GM12878 (cell line): ENCODE data around the gene BTBD7. TPM values are rescaled to one million over a fixed set of nuclear protein-coding genes. Genes with fewer than 3 reads are reported as not detected.

Source experiments
- ATAC-seq: fragments of 200-7000 bp; cut with Tn5 transposase; 3 replicates; pipeline ENCODE4 v1.9.1; 2020; ENCODE audit warnings: mild to moderate bottlenecking, moderate library complexity
- BruUV-seq: library from RNA; stranded (reverse); fragments of 400-500 nt; replicated peaks from 2 replicates; lab custom pipeline; 2021; lab: Mats Ljungman, UMichigan
- CTCF ChIA-PET: fragments of 300-600 bp; sonication (Branson Sonifier 250); formaldehyde crosslinking; extraction: SDS; loops from one replicate; lab custom pipeline; 2021; ENCODE audit warnings: inconsistent platforms; lab: Yijun Ruan, JAX
- POLR2A ChIA-PET: fragments of 350-600 bp; formaldehyde crosslinking; extraction: SDS; loops from one replicate; lab custom pipeline; 2021; ENCODE audit warnings: inconsistent platforms; lab: Charles Lee
- RAD21 ChIA-PET: fragments of 300-600 bp; sonication (Branson Sonifier 250); formaldehyde crosslinking; loops from one replicate; lab custom pipeline; 2023; ENCODE audit warnings: antibody characterized with exemption; ENCODE audit not compliant: unreplicated experiment; lab: Charles Lee
- SMC1A ChIA-PET: fragments of 300-600 bp; sonication (Branson Sonifier 250); formaldehyde crosslinking; loops from one replicate; lab custom pipeline; 2023; ENCODE audit not compliant: unreplicated experiment, uncharacterized antibody; lab: Charles Lee
- DNase-seq: peaks from one replicate; pipeline ENCODE4 v3.0.0-alpha.2; 2011; ENCODE audit warnings: low read depth, low spot score
- FAIRE-seq: peaks from 3 replicates; lab custom pipeline; 2011; peaks lifted over from hg19 to GRCh38; lab: Jason Lieb, UNC
- H2AFZ ChIP-seq: 2 replicates; pipeline ENCODE4 v1.6.0; 2011; ENCODE audit warnings: low read depth, low read length, control low read depth; ENCODE audit not compliant: control insufficient read depth
- H3K27ac ChIP-seq: 2 replicates; pipeline ENCODE4 v1.5.1; 2011; ENCODE audit warnings: control low read depth; ENCODE audit not compliant: control insufficient read depth, insufficient read depth
- H3K27me3 ChIP-seq, 2 experiments: replicated peaks in 1 of 2; 2 replicates each; pipeline versions ENCODE4 v1.6.0 to v1.6.1; 2011; ENCODE audit warnings: low read length in 1 of 2; ENCODE audit not compliant: control insufficient read depth in 2 of 2, insufficient read depth in 2 of 2
- H3K36me3 ChIP-seq, 2 experiments: 2 replicates each; pipeline ENCODE4 v1.5.1; 2011; ENCODE audit warnings: low read length in 1 of 2; ENCODE audit not compliant: control insufficient read depth in 2 of 2, insufficient read depth in 2 of 2
- H3K4me1 ChIP-seq: 2 replicates; pipeline ENCODE4 v1.6.1; 2011; ENCODE audit warnings: mild to moderate bottlenecking, low read length, moderate library complexity, mixed read lengths; ENCODE audit not compliant: control insufficient read depth, insufficient read depth
- H3K4me2 ChIP-seq: 2 replicates; pipeline ENCODE4 v1.6.0; 2011; ENCODE audit warnings: control low read depth; ENCODE audit not compliant: control insufficient read depth, insufficient read depth
- H3K4me3 ChIP-seq: fragments of 200-600 bp; sonication (generic); 2 replicates; pipeline ENCODE4 v1.5.1; 2016
- H3K79me2 ChIP-seq: 2 replicates; pipeline ENCODE4 v1.6.0; 2011; ENCODE audit warnings: low read length; ENCODE audit not compliant: control insufficient read depth, insufficient read depth
- H3K9ac ChIP-seq: 2 replicates; pipeline ENCODE4 v1.8.0; 2011; ENCODE audit warnings: low read length, control low read depth, mixed read lengths; ENCODE audit not compliant: control insufficient read depth, insufficient read depth
- H3K9me3 ChIP-seq: replicated peaks from 3 replicates; pipeline ENCODE4 v1.5.1; 2011; ENCODE audit warnings: mild to moderate bottlenecking, low read length; ENCODE audit not compliant: control insufficient read depth, insufficient read depth
- H4K20me1 ChIP-seq: 2 replicates; pipeline ENCODE4 v1.6.0; 2011; ENCODE audit not compliant: control insufficient read depth, insufficient read depth
- CEBPB ChIP-seq, 2 experiments: fragments of 150-350 bp in 1 of 2; IDR thresholded peaks; 2 replicates each; pipeline ENCODE4 v1.6.1; 2012 to 2014; ENCODE audit warnings: low read depth in 2 of 2, low read length in 2 of 2, borderline replicate concordance in 1 of 2, inconsistent platforms in 1 of 2
- CREB1 ChIP-seq: IDR thresholded peaks from 2 replicates; pipeline ENCODE4 v1.6.1; 2012; ENCODE audit warnings: low read depth, mild to moderate bottlenecking, inconsistent platforms
- EP300 ChIP-seq, 2 experiments: fragments of 150-350 bp in 1 of 2; IDR thresholded peaks; 2 replicates each; pipeline ENCODE4 v1.6.1; 2011 to 2012; ENCODE audit warnings: low read depth in 2 of 2, low read length in 2 of 2, borderline replicate concordance in 1 of 2, improper control_type of control experiment in 1 of 2, inconsistent platforms in 1 of 2; ENCODE audit not compliant: control insufficient read depth in 1 of 2
- IKZF1 ChIP-seq: fragments of 450-650 bp; conservative IDR thresholded peaks from 2 replicates; pipeline ENCODE4 v1.6.1; 2017; ENCODE audit warnings: antibody characterized with exemption, mild to moderate bottlenecking
- IKZF2 ChIP-seq, 2 experiments: fragments of 450-650 bp; IDR thresholded peaks; 2 replicates each; pipeline ENCODE4 v1.6.1; 2017; ENCODE audit warnings: mild to moderate bottlenecking in 2 of 2, moderate library complexity in 2 of 2
- JUNB ChIP-seq: IDR thresholded peaks from 2 replicates; pipeline ENCODE4 v1.6.1; 2016; ENCODE audit warnings: antibody characterized with exemption, mild to moderate bottlenecking
- NFIC ChIP-seq: IDR thresholded peaks from 2 replicates; pipeline ENCODE4 v1.6.1; 2012; ENCODE audit warnings: low read depth, mild to moderate bottlenecking, inconsistent platforms, low read length, moderate library complexity
- NFYA ChIP-seq: IDR thresholded peaks from 2 replicates; pipeline ENCODE4 v1.6.1; 2011; ENCODE audit warnings: low read depth, mild to moderate bottlenecking, low read length, improper control_type of control experiment, borderline replicate concordance
- SMARCA5 ChIP-seq: fragments of 450-650 bp; IDR thresholded peaks from 2 replicates; pipeline ENCODE4 v1.6.1; 2017; ENCODE audit warnings: mild to moderate bottlenecking
- TCF7 ChIP-seq: IDR thresholded peaks from 2 replicates; pipeline ENCODE4 v1.6.1; 2014; ENCODE audit warnings: antibody characterized with exemption, borderline replicate concordance
- ZNF207 ChIP-seq: fragments of 450-650 bp; IDR thresholded peaks from 2 replicates; pipeline ENCODE4 v1.6.1; 2014; ENCODE audit warnings: antibody characterized with exemption, mild to moderate bottlenecking, borderline replicate concordance
- ZNF384 ChIP-seq: IDR thresholded peaks from 2 replicates; pipeline ENCODE4 v1.6.1; 2012; ENCODE audit warnings: low read depth, mild to moderate bottlenecking, low read length, improper control_type of control experiment, borderline replicate concordance
- WGBS: methylation state at CpG from one replicate; pipeline ENCODE4 v1.1.6; 2016; ENCODE audit warnings: low lambda C conversion rate; ENCODE audit not compliant: insufficient replicate concordance, insufficient coverage; ENCODE audit errors: missing lambda C conversion rate; 5-methylcytosine and 5-hydroxymethylcytosine counted together
- in situ Hi-C: fragments of 300-500 bp; cut with MboI; formaldehyde crosslinking; loops from 9 replicates; pipeline ENCODE4 v1.14.3; 2018; ENCODE audit warnings: mixed read lengths
- intact Hi-C: fragments of 100-400 bp; cut with micrococcal nuclease; formaldehyde crosslinking; loops from one replicate; pipeline ENCODE4 v1.14.2; 2022; ENCODE audit not compliant: unreplicated experiment
- polyA plus RNA-seq, 11 experiments: library from polyadenylated mRNA; depleted of rRNA in 4 of 11; unstranded in 6 of 11; stranded (reverse) in 5 of 11; fragments of >200 nt; fragmentation: Nextera tagmentation in 4 of 11; fragmentation: Illumina TruSeq in 1 of 11; extraction: Ambion mirVana in 4 of 11; extraction: Trizol in 1 of 11; gene quantifications; 1 replicate in 1 of 11; 2 replicates in 10 of 11; pipeline versions ENCODE4 v1.2.1 to v1.2.3, GENCODE V29; 2011 to 2016; ENCODE audit warnings: inconsistent platforms in 2 of 11, missing spikeins in 2 of 11, low read depth in 1 of 11
- total RNA-seq, 4 experiments: library from RNA; depleted of rRNA in 3 of 4; stranded (reverse); fragments of >200 nt in 3 of 4; fragmentation: Illumina TruSeq in 1 of 4; extraction: Trizol in 1 of 4; gene quantifications; 2 replicates each; pipeline versions ENCODE4 v1.2.1 to v1.2.3, GENCODE V29; 2013 to 2021
- TF ChIP-seq, protein P1 (sequence below): fragments of 450-650 bp; IDR thresholded peaks from 2 replicates; pipeline ENCODE4 v1.6.1; 2017; ENCODE audit warnings: mild to moderate bottlenecking, moderate library complexity
- TF ChIP-seq, protein P2 (sequence below): fragments of 450-650 bp; IDR thresholded peaks from 2 replicates; pipeline ENCODE4 v1.6.1; 2016; ENCODE audit warnings: mild to moderate bottlenecking
- TF ChIP-seq, protein P3 (sequence below): fragments of 450-650 bp; IDR thresholded peaks from 2 replicates; pipeline ENCODE4 v1.6.1; 2016; ENCODE audit warnings: mild to moderate bottlenecking

Gene BTBD7
- total and polyA plus RNA-seq, 10 of the 15 experiments (the other 5 are each of a cell fraction or from before 2014, with no cell fraction given) = 3.6 to 17.0 (median 9.6) TPM

DNA sequence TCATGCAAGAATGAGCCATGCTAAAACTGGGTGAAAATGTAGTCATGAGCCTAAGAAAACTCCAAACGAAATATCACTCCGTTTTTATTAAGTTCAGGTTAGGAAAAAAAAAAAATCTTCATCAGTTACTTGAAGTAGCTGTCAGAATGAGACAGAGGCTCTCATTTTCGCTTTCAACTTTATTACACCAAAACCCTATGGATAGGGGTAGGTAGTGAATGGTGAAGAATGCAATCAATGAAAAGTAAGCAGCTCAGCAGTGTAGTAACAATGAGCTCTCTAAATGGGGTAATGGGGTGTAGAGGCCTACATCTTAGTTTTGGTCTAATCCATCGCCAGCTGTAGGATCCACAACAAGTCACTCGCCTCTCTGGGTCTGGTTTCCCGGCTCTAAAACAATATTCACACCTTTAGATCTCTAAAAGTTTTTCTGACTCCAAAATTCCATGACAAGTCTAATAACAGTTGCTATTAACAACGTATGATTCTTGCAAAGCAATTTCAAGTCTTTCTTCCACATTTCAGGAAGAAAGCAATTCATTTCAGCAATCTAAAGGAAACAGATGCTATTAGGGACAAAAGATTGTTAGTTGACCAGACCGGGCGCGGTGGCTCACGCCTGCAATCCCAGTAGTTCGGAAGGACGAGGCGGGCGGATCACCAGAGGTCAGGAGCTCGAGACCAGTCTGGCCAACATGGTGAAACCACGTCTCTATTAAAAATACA lies 1.7 kb downstream of the BTBD7 start:
- Histone ChIP-seq H4K20me1 (0 out of 2 replicates have a peak, but pooled peaks cover 4% of the 10 kb centered on the region), H3K27ac (peak overlapping the region; percentile 68), H2AFZ (no peak overlapping the region), H3K4me2 (peak overlapping the region; percentile 78), H3K9me3 (no peaks in the 10 kb centered on the region; the same call in 2 of the 3 replicates), H3K27me3 (no peaks in the 10 kb centered on the region), H3K36me3 (no peaks in the 10 kb centered on the region), H3K9ac (peak overlapping the region; percentile 86), H3K79me2 (peaks cover 75% of the 10 kb centered on the region), H3K4me1 (peaks cover 8% of the 10 kb centered on the region), H3K4me3 (peak overlapping the region; percentile 86)
- 45% methylated on average over 17 of the region's 17 CpGs for WGBS
- TF ChIP-seq IKZF1 = no peak
- TF ChIP-seq SMARCA5 = no peak
- 0 out of 2 replicates have a peak, but pooled peaks have one; percentile 41 for TF ChIP-seq NFIC
- TF ChIP-seq JUNB = peak; percentile 41; the same call in 1 of the 2 replicates
- TF ChIP-seq EP300 (IDR thresholded peaks at IDR 0.05; ENCODE audit: borderline replicate concordance in 1 of 2, control insufficient read depth in 1 of 2, low read depth in 2 of 2, low read length in 2 of 2) = no peak
- TF ChIP-seq ZNF207 = no peak
- 0 out of 4 replicates have a peak, but pooled peaks of 1 of the 2 experiments have one; percentile 22 for TF ChIP-seq IKZF2 (IDR thresholded peaks at IDR 0.05)
- TF ChIP-seq CEBPB (IDR thresholded peaks at IDR 0.05; ENCODE audit: borderline replicate concordance in 1 of 2, low read depth in 2 of 2, low read length in 2 of 2) = no peak
- TF ChIP-seq NFYA = no peak
- no peak for TF ChIP-seq TCF7
- TF ChIP-seq ZNF384 = peak; percentile 45; the same call in 1 of the 2 replicates
- TF ChIP-seq, protein P1, sequence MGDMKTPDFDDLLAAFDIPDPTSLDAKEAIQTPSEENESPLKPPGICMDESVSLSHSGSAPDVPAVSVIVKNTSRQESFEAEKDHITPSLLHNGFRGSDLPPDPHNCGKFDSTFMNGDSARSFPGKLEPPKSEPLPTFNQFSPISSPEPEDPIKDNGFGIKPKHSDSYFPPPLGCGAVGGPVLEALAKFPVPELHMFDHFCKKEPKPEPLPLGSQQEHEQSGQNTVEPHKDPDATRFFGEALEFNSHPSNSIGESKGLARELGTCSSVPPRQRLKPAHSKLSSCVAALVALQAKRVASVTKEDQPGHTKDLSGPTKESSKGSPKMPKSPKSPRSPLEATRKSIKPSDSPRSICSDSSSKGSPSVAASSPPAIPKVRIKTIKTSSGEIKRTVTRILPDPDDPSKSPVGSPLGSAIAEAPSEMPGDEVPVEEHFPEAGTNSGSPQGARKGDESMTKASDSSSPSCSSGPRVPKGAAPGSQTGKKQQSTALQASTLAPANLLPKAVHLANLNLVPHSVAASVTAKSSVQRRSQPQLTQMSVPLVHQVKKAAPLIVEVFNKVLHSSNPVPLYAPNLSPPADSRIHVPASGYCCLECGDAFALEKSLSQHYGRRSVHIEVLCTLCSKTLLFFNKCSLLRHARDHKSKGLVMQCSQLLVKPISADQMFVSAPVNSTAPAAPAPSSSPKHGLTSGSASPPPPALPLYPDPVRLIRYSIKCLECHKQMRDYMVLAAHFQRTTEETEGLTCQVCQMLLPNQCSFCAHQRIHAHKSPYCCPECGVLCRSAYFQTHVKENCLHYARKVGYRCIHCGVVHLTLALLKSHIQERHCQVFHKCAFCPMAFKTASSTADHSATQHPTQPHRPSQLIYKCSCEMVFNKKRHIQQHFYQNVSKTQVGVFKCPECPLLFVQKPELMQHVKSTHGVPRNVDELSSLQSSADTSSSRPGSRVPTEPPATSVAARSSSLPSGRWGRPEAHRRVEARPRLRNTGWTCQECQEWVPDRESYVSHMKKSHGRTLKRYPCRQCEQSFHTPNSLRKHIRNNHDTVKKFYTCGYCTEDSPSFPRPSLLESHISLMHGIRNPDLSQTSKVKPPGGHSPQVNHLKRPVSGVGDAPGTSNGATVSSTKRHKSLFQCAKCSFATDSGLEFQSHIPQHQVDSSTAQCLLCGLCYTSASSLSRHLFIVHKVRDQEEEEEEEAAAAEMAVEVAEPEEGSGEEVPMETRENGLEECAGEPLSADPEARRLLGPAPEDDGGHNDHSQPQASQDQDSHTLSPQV = no peak
- TF ChIP-seq, protein P2, sequence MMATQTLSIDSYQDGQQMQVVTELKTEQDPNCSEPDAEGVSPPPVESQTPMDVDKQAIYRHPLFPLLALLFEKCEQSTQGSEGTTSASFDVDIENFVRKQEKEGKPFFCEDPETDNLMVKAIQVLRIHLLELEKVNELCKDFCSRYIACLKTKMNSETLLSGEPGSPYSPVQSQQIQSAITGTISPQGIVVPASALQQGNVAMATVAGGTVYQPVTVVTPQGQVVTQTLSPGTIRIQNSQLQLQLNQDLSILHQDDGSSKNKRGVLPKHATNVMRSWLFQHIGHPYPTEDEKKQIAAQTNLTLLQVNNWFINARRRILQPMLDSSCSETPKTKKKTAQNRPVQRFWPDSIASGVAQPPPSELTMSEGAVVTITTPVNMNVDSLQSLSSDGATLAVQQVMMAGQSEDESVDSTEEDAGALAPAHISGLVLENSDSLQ = peak; percentile 39
- TF ChIP-seq, protein P3, sequence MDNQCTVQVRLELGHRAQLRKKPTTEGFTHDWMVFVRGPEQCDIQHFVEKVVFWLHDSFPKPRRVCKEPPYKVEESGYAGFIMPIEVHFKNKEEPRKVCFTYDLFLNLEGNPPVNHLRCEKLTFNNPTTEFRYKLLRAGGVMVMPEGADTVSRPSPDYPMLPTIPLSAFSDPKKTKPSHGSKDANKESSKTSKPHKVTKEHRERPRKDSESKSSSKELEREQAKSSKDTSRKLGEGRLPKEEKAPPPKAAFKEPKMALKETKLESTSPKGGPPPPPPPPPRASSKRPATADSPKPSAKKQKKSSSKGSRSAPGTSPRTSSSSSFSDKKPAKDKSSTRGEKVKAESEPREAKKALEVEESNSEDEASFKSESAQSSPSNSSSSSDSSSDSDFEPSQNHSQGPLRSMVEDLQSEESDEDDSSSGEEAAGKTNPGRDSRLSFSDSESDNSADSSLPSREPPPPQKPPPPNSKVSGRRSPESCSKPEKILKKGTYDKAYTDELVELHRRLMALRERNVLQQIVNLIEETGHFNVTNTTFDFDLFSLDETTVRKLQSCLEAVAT = 0 out of 2 replicates have a peak, but pooled peaks have one; percentile 14
- no peak for TF ChIP-seq CREB1
- SMC1A ChIA-PET = interaction anchor here (0.8 to 3.3 kb wide), 24 partner anchors 11 to 260 kb away, joined by 3 to 41 read pairs (median 6); partner anchors contain the start of genes GON7 and UBR7
- in situ Hi-C loops (no loop called here), intact Hi-C loops (loop anchor here (5.0 kb wide), 1 partner anchor 201 kb away; no protein-coding TSS in a partner anchor)
- CTCF ChIA-PET = interaction anchor here (0.6 to 4.1 kb wide), 14 partner anchors 12 to 218 kb away, joined by 3 to 26 read pairs (median 4); partner anchors contain the start of gene UBR7
- RAD21 ChIA-PET = interaction anchor here (0.6 to 3.6 kb wide), 17 partner anchors 10 to 217 kb away, joined by 3 to 18 read pairs (median 6); partner anchors contain the start of genes GON7 and UBR7
- no TSS peak for BruUV-seq
- DNase-seq (no peak), ATAC-seq (peak; percentile 42), FAIRE-seq (no peak)
- POLR2A ChIA-PET = interaction anchor here (0.8 to 2.4 kb wide), 8 partner anchors 9 to 215 kb away, joined by 3 to 11 read pairs (median 5); partner anchors contain the start of gene MOAP1
